Activated CD4-positive, alpha-beta T cell treated with anti-CD3 and anti-CD28 coated beads, Interleukin-2, amount 10 ng/mL, durations not matched to agents 24 days and 14 days (primary cell): ENCODE data around the gene SZT2. TPM values are rescaled to one million over a fixed set of nuclear protein-coding genes. Genes with fewer than 3 reads are reported as not detected.
"Not testable (repeated sequence)": the region's sequence is repeated elsewhere in the genome, so short reads cannot be mapped to it uniquely, and the experiment has no call there.

Experiments used
- DNase-seq: peaks from one replicate; pipeline ENCODE4 v3.0.0; 2022
- H3K27ac Mint-ChIP-seq: one replicate; pipeline ENCODE4 v1.8.0; 2022; ENCODE audit warnings: mild to moderate bottlenecking, mixed read lengths
- H3K27me3 Mint-ChIP-seq: one replicate; pipeline ENCODE4 v1.8.0; 2022; ENCODE audit warnings: mixed read lengths
- H3K36me3 Mint-ChIP-seq: one replicate; pipeline ENCODE4 v1.8.0; 2022; ENCODE audit warnings: low read depth, mild to moderate bottlenecking, mixed read lengths
- H3K4me1 Mint-ChIP-seq: one replicate; pipeline ENCODE4 v1.8.0; 2021; ENCODE audit warnings: mixed read lengths
- H3K4me3 Mint-ChIP-seq: one replicate; pipeline ENCODE4 v1.8.0; 2022; ENCODE audit warnings: mild to moderate bottlenecking, moderate library complexity, mixed read lengths
- H3K9me3 Mint-ChIP-seq: one replicate; pipeline ENCODE4 v1.8.0; 2021; ENCODE audit warnings: mixed read lengths
- intact Hi-C: fragments of 100-400 bp; cut with micrococcal nuclease; formaldehyde crosslinking; loops from one replicate; pipeline ENCODE4 v1.15.1; 2023
- total RNA-seq: library from RNA; stranded (reverse); gene quantifications from 2 replicates; pipeline ENCODE4 v1.2.3, GENCODE V29; 2022

SZT2 gene
- total RNA-seq, 1 donor from 2014 or later: 56.2 TPM

GRCh38 chr1:43383449-43383848 is 6.2 kb upstream of the SZT2 start:
- no peaks in the 10 kb centered on the region for H3K27me3 Mint-ChIP-seq
- intact Hi-C loops: no loop called here

GRCh38 chr1:43386676-43387075 is 3.0 kb upstream of the SZT2 start:
- no peak for DNase-seq
- H3K27ac Mint-ChIP-seq: no peak overlapping the region
- intact Hi-C loops: no loop called here
- no peak overlapping the region for H3K4me3 Mint-ChIP-seq
- H3K9me3 Mint-ChIP-seq: no peaks in the 10 kb centered on the region
- H3K36me3 Mint-ChIP-seq: peaks cover 50% of the 10 kb centered on the region
- peaks cover 35% of the 10 kb centered on the region for H3K4me1 Mint-ChIP-seq
- no peaks in the 10 kb centered on the region for H3K27me3 Mint-ChIP-seq

More at GRCh38 chr1:43383449-43383848, 6.2 kb upstream of the SZT2 start:
- Mint-ChIP-seq H3K36me3 (peaks cover 62% of the 10 kb centered on the region), H3K4me3 (no peak overlapping the region), H3K4me1 (peaks cover 17% of the 10 kb centered on the region), H3K9me3 (no peaks in the 10 kb centered on the region), H3K27ac (no peak overlapping the region)
- no peak for DNase-seq

GRCh38 chr1:43387976-43388599 is 1.6 kb upstream of the SZT2 start:
- intact Hi-C loops: loop anchor here (2.0 kb wide), 1 partner anchor 29 kb away; the partner anchor contains the start of gene CDC20
- peaks cover 39% of the 10 kb centered on the region for H3K4me1 Mint-ChIP-seq
- no peaks in the 10 kb centered on the region for H3K9me3 Mint-ChIP-seq
- DNase-seq: no peak
- H3K27me3 Mint-ChIP-seq: no peaks in the 10 kb centered on the region
- H3K27ac Mint-ChIP-seq: peak overlapping the region; percentile 95
- peak overlapping the region; percentile 99 for H3K4me3 Mint-ChIP-seq
- peaks cover 48% of the 10 kb centered on the region for H3K36me3 Mint-ChIP-seq

GRCh38 chr1:43388613-43389012 is 1.1 kb upstream of the SZT2 start:
- H3K4me1 Mint-ChIP-seq: peaks cover 40% of the 10 kb centered on the region
- intact Hi-C loops: loop anchor here (1.0 to 2.0 kb wide), 4 partner anchors 20 to 542 kb away; partner anchors contain the start of genes CDC20, CFAP57, EBNA1BP2 and ELOVL1
- peak overlapping the region; percentile 99 for H3K4me3 Mint-ChIP-seq
- no peaks in the 10 kb centered on the region for H3K27me3 Mint-ChIP-seq
- peak; percentile 56 for DNase-seq
- H3K9me3 Mint-ChIP-seq: no peaks in the 10 kb centered on the region
- H3K27ac Mint-ChIP-seq: peak overlapping the region; percentile 95
- peaks cover 46% of the 10 kb centered on the region for H3K36me3 Mint-ChIP-seq

- DNase-seq: no peak
- H3K36me3 Mint-ChIP-seq: peaks cover 18% of the 10 kb centered on the region
- H3K9me3 Mint-ChIP-seq: no peaks in the 10 kb centered on the region
- H3K27me3 Mint-ChIP-seq: no peaks in the 10 kb centered on the region
- peaks cover 31% of the 10 kb centered on the region for H3K4me1 Mint-ChIP-seq
- intact Hi-C loops: no loop called here
- no peak overlapping the region for H3K27ac Mint-ChIP-seq
- H3K4me3 Mint-ChIP-seq: peak overlapping the region; percentile 16
These were observed 3.0 kb downstream of the SZT2 start for GRCh38 chr1:43392702-43393101.

GRCh38 chr1:43395523-43395922 is 5.8 kb downstream of the SZT2 start:
- Mint-ChIP-seq H3K4me1 (peaks cover 14% of the 10 kb centered on the region), H3K27ac (no peak overlapping the region), H3K27me3 (no peaks in the 10 kb centered on the region), H3K36me3 (peaks cover 19% of the 10 kb centered on the region), H3K4me3 (no peak overlapping the region), H3K9me3 (no peaks in the 10 kb centered on the region)
- no peak for DNase-seq
- intact Hi-C loops: no loop called here

GRCh38 chr1:43396059-43396458 is 6.4 kb downstream of the SZT2 start:
- no peaks in the 10 kb centered on the region for H3K9me3 Mint-ChIP-seq
- peaks cover 9% of the 10 kb centered on the region for H3K4me1 Mint-ChIP-seq
- no peak for DNase-seq
- H3K4me3 Mint-ChIP-seq: no peak overlapping the region
- no peak overlapping the region for H3K27ac Mint-ChIP-seq
- intact Hi-C loops: no loop called here
- H3K36me3 Mint-ChIP-seq: peaks cover 19% of the 10 kb centered on the region
- no peaks in the 10 kb centered on the region for H3K27me3 Mint-ChIP-seq

GRCh38 chr1:43398227-43398626 is 8.5 kb downstream of the SZT2 start:
- Mint-ChIP-seq H3K9me3 (no peaks in the 10 kb centered on the region), H3K36me3 (peaks cover 20% of the 10 kb centered on the region), H3K27ac (no peak overlapping the region), H3K27me3 (no peaks in the 10 kb centered on the region), H3K4me1 (no peaks in the 10 kb centered on the region), H3K4me3 (no peak overlapping the region)
- intact Hi-C loops: no loop called here
- DNase-seq: no peak

- peaks cover 33% of the 10 kb centered on the region for H3K36me3 Mint-ChIP-seq
- H3K4me1 Mint-ChIP-seq, H3K9me3 Mint-ChIP-seq, DNase-seq, H3K27ac Mint-ChIP-seq, intact Hi-C loops, H3K27me3 Mint-ChIP-seq, H3K4me3 Mint-ChIP-seq: not testable (repeated sequence)
These were observed 10.7 kb downstream of the SZT2 start for GRCh38 chr1:43400441-43400840.

- no peak overlapping the region for H3K27ac Mint-ChIP-seq
- intact Hi-C loops: no loop called here
- H3K4me3 Mint-ChIP-seq: no peak overlapping the region
- no peaks in the 10 kb centered on the region for H3K9me3 Mint-ChIP-seq
- H3K4me1 Mint-ChIP-seq: no peaks in the 10 kb centered on the region
- H3K36me3 Mint-ChIP-seq: peaks cover 41% of the 10 kb centered on the region
- no peak for DNase-seq
- H3K27me3 Mint-ChIP-seq: no peaks in the 10 kb centered on the region
These were observed 12.6 kb downstream of the SZT2 start for GRCh38 chr1:43402089-43402865.

- H3K36me3 Mint-ChIP-seq: peaks cover 41% of the 10 kb centered on the region
- H3K27ac Mint-ChIP-seq: no peak overlapping the region
- no peaks in the 10 kb centered on the region for H3K4me1 Mint-ChIP-seq
- H3K27me3 Mint-ChIP-seq: no peaks in the 10 kb centered on the region
- no peak for DNase-seq
- intact Hi-C loops: no loop called here
- no peak overlapping the region for H3K4me3 Mint-ChIP-seq
- no peaks in the 10 kb centered on the region for H3K9me3 Mint-ChIP-seq
These were observed 14.7 kb downstream of the SZT2 start for GRCh38 chr1:43404353-43404752.

- no peaks in the 10 kb centered on the region for H3K4me1 Mint-ChIP-seq
- intact Hi-C loops: no loop called here
- DNase-seq: no peak
- no peaks in the 10 kb centered on the region for H3K27me3 Mint-ChIP-seq
- no peak overlapping the region for H3K4me3 Mint-ChIP-seq
- no peak overlapping the region for H3K27ac Mint-ChIP-seq
- peaks cover 46% of the 10 kb centered on the region for H3K36me3 Mint-ChIP-seq
- no peaks in the 10 kb centered on the region for H3K9me3 Mint-ChIP-seq
These were observed 15.6 kb downstream of the SZT2 start for GRCh38 chr1:43405219-43405875.

GRCh38 chr1:43405876-43406234 is 16.2 kb downstream of the SZT2 start:
- Mint-ChIP-seq H3K27ac (no peak overlapping the region), H3K4me3 (no peak overlapping the region), H3K36me3 (peaks cover 49% of the 10 kb centered on the region), H3K4me1 (no peaks in the 10 kb centered on the region), H3K9me3 (no peaks in the 10 kb centered on the region), H3K27me3 (no peaks in the 10 kb centered on the region)
- intact Hi-C loops: no loop called here
- no peak for DNase-seq

- no peak overlapping the region for H3K4me3 Mint-ChIP-seq
- no peaks in the 10 kb centered on the region for H3K4me1 Mint-ChIP-seq
- no peaks in the 10 kb centered on the region for H3K27me3 Mint-ChIP-seq
- no peak for DNase-seq
- H3K27ac Mint-ChIP-seq: no peak overlapping the region
- peaks cover 41% of the 10 kb centered on the region for H3K36me3 Mint-ChIP-seq
- intact Hi-C loops: no loop called here
- no peaks in the 10 kb centered on the region for H3K9me3 Mint-ChIP-seq
These were observed 20.9 kb downstream of the SZT2 start for GRCh38 chr1:43410571-43410970.
